Tibial nerve (tissue), 4 donors: ENCODE results near the gene FXYD3. TPM values are rescaled to one million over a fixed set of nuclear protein-coding genes. Genes with fewer than 3 reads are reported as not detected.

Source experiments
- DNase-seq, 2 donors: peaks; one replicate each; pipeline ENCODE4 v3.0.0-alpha.2; 2019; ENCODE audit warnings: low spot score in 2 of 2
- H3K27ac ChIP-seq, 4 donors: fragments of 200-600 bp; sonication (generic) in 3 of 4; one replicate each; pipeline ENCODE4 v1.5.1; 2017 to 2019; ENCODE audit warnings: mild to moderate bottlenecking in 1 of 4
- H3K27me3 ChIP-seq, 2 donors: fragments of 200-600 bp; sonication (generic) in 1 of 2; one replicate each; pipeline versions ENCODE4 v1.5.1 to v1.6.0; 2017 to 2019
- H3K36me3 ChIP-seq, 3 donors: fragments of 200-600 bp; sonication (generic); one replicate each; pipeline ENCODE4 v1.5.1; 2018 to 2019
- H3K4me1 ChIP-seq, 4 donors: fragments of 200-600 bp; sonication (generic) in 3 of 4; one replicate each; pipeline ENCODE4 v1.5.1; 2017 to 2019
- H3K4me3 ChIP-seq, 4 donors: fragments of 200-600 bp; sonication (generic) in 3 of 4; one replicate each; pipeline ENCODE4 v1.5.1; 2017 to 2019; ENCODE audit warnings: mild to moderate bottlenecking in 1 of 4, moderate library complexity in 1 of 4
- H3K9me3 ChIP-seq, 4 donors: fragments of 200-600 bp; sonication (generic) in 3 of 4; one replicate each; pipeline ENCODE4 v1.5.1; 2017 to 2019
- EP300 ChIP-seq, 2 donors: sonication (generic); formaldehyde crosslinking; IDR thresholded peaks; one replicate each; pipeline ENCODE4 v1.6.1; 2017; ENCODE audit warnings: antibody characterized with exemption in 2 of 2, mild to moderate bottlenecking in 1 of 2
- POLR2A ChIP-seq, 2 donors: fragments of 450-650 bp; IDR thresholded peaks; one replicate each; pipeline ENCODE4 v1.6.1; 2017; ENCODE audit warnings: antibody characterized with exemption in 2 of 2, mild to moderate bottlenecking in 2 of 2, moderate library complexity in 2 of 2
- WGBS, 2 donors: methylation state at CpG; one replicate each; pipeline ENCODE4 v1.1.5; 2018; 5-methylcytosine and 5-hydroxymethylcytosine counted together
- total RNA-seq, 4 donors: library from RNA; depleted of rRNA; stranded (reverse); fragments of >200 nt; gene quantifications; one replicate each; pipeline ENCODE4 v1.1.0, GENCODE V29; 2016
- TF ChIP-seq, protein P1 (sequence below), 5 experiments: fragments of 200-600 bp in 3 of 5; fragments of 450-650 bp in 2 of 5; sonication (generic) in 3 of 5; IDR thresholded peaks; one replicate each; pipeline ENCODE4 v1.5.1; 2016 to 2019; ENCODE audit warnings: antibody characterized with exemption in 5 of 5, mild to moderate bottlenecking in 3 of 5, moderate library complexity in 2 of 5

Gene FXYD3
- total RNA-seq, 4 donors from 2014 or later, result 10.8 to 33.9 (median 16.6) TPM

DNA sequence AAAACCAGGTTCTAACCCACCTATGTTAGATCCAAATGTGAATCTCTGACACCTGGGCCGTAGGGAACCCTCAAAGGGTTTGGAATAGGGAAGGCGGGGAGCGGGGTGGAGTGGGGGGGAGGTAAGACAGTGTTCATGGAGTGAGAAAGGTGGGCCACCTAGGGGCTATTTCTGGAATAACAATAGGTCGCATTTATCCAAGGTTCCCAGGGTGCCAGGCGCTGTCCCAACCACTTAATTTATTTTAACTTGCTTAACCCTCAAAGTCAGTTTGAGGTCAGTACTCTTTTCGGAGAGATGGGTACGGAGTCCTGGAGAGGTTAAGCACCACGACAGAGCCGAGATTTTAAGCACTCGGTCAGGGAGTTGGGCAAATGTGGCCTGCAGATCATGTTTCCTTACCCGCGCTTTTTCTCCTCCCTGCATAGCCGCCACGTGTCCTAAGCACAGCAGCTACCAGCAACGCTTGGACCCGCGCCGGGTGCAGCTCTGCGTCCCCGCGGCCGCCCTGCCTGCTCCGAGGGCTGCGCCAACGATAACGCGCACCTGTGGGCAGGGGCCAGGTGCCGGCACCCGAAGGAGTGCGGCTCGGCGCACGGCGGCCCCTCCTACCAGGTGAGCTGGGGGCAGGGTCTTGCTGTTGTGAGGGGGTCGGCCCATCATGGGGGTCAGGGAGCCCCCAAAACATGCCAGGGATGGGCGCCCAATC, 25.0 kb upstream of the FXYD3 start:
- peaks cover 0 to 16% (median 7%) of the 10 kb centered on the region in 4 donors for H3K4me1 ChIP-seq
- peak overlapping the region; percentile 7 to 25 (median 14) for H3K4me3 ChIP-seq
- H3K27ac ChIP-seq, result peak overlapping the region in 3 of 4 donors; percentile 24 to 47 (median 25)
- DNase-seq, result peak; percentile 33 to 83
- TF ChIP-seq EP300 (IDR thresholded peaks at IDR 0.05) (no peak), POLR2A (IDR thresholded peaks at IDR 0.05) (no peak)
- TF ChIP-seq, protein P1, sequence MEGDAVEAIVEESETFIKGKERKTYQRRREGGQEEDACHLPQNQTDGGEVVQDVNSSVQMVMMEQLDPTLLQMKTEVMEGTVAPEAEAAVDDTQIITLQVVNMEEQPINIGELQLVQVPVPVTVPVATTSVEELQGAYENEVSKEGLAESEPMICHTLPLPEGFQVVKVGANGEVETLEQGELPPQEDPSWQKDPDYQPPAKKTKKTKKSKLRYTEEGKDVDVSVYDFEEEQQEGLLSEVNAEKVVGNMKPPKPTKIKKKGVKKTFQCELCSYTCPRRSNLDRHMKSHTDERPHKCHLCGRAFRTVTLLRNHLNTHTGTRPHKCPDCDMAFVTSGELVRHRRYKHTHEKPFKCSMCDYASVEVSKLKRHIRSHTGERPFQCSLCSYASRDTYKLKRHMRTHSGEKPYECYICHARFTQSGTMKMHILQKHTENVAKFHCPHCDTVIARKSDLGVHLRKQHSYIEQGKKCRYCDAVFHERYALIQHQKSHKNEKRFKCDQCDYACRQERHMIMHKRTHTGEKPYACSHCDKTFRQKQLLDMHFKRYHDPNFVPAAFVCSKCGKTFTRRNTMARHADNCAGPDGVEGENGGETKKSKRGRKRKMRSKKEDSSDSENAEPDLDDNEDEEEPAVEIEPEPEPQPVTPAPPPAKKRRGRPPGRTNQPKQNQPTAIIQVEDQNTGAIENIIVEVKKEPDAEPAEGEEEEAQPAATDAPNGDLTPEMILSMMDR (IDR thresholded peaks at IDR 0.05), result peak; percentile 62 to 77 (median 71)
- peaks cover 0 to 8% of the 10 kb centered on the region in 2 donors for H3K27me3 ChIP-seq
- H3K9me3 ChIP-seq, result no peaks in the 10 kb centered on the region
- no peaks in the 10 kb centered on the region for H3K36me3 ChIP-seq
- 9 to 13% methylated on average over 34 to 35 of the region's 36 CpGs for WGBS, 2 donors

DNA sequence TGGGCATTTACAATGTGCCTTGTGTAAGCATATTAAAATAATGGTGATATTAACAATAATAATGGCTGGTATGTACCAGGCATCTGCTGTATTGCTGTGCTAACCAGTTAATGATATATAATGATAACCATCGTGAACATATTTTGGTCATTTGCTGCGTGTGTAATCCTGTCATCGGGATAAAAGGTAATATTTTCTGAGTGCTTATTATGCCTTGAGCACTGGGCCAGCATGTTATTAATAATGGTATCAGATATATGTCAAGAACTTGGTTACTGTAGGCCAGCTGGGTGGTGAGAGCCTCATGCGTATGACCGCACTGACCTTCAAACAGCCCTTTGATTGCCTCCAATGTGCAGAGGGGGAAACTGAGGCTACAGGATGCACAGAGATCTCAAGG, 22.2 kb upstream of the FXYD3 start:
- Histone ChIP-seq H3K27me3 (peaks cover 0 to 8% of the 10 kb centered on the region in 2 donors), H3K4me3 (no peak overlapping the region), H3K9me3 (no peaks in the 10 kb centered on the region), H3K4me1 (peaks cover 0 to 20% (median 7%) of the 10 kb centered on the region in 4 donors), H3K36me3 (no peaks in the 10 kb centered on the region), H3K27ac (no peak overlapping the region)
- 94 to 96% methylated on average over 5 of the region's 5 CpGs for WGBS, 2 donors
- DNase-seq, result no peak
- TF ChIP-seq POLR2A (IDR thresholded peaks at IDR 0.05) (no peak), EP300 (IDR thresholded peaks at IDR 0.05) (no peak)
- TF ChIP-seq, protein P1 (IDR thresholded peaks at IDR 0.05), result no peak

DNA sequence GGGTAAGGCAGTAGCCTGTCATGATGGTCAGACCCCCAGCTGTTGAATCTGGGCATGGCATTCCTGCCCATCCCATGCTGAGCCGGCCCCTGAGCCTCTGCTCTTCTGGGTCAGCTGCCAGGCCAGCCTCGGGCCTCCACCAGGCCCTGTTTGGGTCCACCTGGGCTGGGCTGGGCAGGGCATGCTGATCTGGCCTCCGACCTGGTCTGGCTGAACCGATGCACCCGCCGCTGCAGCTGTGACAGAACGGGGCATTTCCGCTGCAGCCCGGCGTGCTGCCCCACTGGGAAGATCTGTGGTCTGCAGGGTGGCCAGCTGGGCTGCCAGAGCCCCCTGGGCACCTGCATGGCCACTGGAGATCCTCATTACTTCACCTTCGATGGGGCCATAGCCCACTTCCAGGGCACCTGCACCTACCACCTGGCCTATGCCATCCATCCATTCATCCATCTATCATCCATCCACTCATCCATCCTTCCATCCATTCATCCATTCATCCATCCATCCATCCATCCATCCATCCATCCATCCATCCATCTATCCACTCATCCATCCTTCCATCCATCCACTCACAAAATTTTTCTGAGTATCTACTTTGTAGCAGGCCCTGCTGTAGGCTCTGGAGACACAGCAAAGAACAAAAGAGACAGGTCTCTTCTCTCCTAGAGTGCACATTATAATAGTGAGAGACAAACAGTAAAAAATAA, 21.5 kb upstream of the FXYD3 start:
- no peak overlapping the region for H3K4me3 ChIP-seq
- no peak for DNase-seq
- no peak for TF ChIP-seq EP300 (IDR thresholded peaks at IDR 0.05)
- no peak for TF ChIP-seq POLR2A (IDR thresholded peaks at IDR 0.05)
- TF ChIP-seq, protein P1 (IDR thresholded peaks at IDR 0.05), result no peak
- no peaks in the 10 kb centered on the region for H3K9me3 ChIP-seq
- H3K27me3 ChIP-seq, result peaks cover 0 to 8% of the 10 kb centered on the region in 2 donors
- H3K36me3 ChIP-seq, result no peaks in the 10 kb centered on the region
- H3K27ac ChIP-seq, result no peak overlapping the region
- peaks cover 0 to 25% (median 7%) of the 10 kb centered on the region in 4 donors for H3K4me1 ChIP-seq
- 86 to 92% methylated on average over 10 to 11 of the region's 11 CpGs for WGBS, 2 donors

DNA sequence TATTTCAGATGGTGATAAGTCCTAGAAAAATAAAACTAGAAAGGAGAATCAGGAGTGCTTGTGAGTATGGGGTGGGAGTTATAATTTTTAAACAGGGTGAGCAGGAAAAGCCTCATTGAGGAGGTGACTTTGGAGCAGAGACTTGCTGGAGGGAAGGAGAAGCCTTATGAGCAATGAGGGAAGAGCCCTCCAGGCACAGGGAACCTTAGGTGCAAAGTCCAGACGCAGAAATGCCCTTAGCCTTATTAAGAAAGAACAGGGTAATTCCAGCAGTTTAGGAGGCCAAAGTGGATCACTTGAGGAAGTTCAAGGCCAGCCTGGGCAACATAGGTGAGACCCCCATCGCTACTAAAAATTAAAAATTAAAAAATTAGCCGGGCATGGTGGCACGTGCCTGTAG, 21.0 kb upstream of the FXYD3 start:
- H3K36me3 ChIP-seq, result no peaks in the 10 kb centered on the region
- no peaks in the 10 kb centered on the region for H3K9me3 ChIP-seq
- peaks cover 0 to 8% of the 10 kb centered on the region in 2 donors for H3K27me3 ChIP-seq
- TF ChIP-seq EP300 (IDR thresholded peaks at IDR 0.05) (no peak), POLR2A (IDR thresholded peaks at IDR 0.05) (no peak)
- TF ChIP-seq, protein P1 (IDR thresholded peaks at IDR 0.05), result no peak
- H3K4me3 ChIP-seq, result no peak overlapping the region
- H3K4me1 ChIP-seq, result peaks cover 0 to 25% (median 7%) of the 10 kb centered on the region in 4 donors
- 92% methylated on average over 4 of the region's 4 CpGs for WGBS, 2 donors
- H3K27ac ChIP-seq, result peak overlapping the region in 2 of 4 donors; percentile 36 to 47
- DNase-seq, result no peak
